HG03280 (cell line): ENCODE measurements around the gene DCLRE1C.
"Not testable (repeated sequence)": the region's sequence is repeated elsewhere in the genome, so short reads cannot be mapped to it uniquely, and the experiment has no call there.

Source experiments
- ATAC-seq: cut with Tn5 transposase; IDR thresholded peaks from one replicate; pipeline ENCODE4 v1.9.1; 2021; ENCODE audit warnings: mild to moderate bottlenecking, moderate library complexity; ENCODE audit not compliant: unreplicated experiment

Gene DCLRE1C

GRCh38 chr10:14889318-14889717 is 64.6 kb downstream of the DCLRE1C start:
- ATAC-seq = no peak

- no peak for ATAC-seq
Observed at GRCh38 chr10:14884082-14884481, 69.8 kb downstream of the DCLRE1C start.

- no peak for ATAC-seq
Observed at GRCh38 chr10:14880229-14880628, 73.7 kb downstream of the DCLRE1C start.

- no peak for ATAC-seq
Observed at GRCh38 chr10:14879928-14880193, 74.0 kb downstream of the DCLRE1C start.

- peak; percentile 13 for ATAC-seq
Observed at GRCh38 chr10:14879124-14879927, 74.6 kb downstream of the DCLRE1C start.

GRCh38 chr10:14878266-14879123 is 75.4 kb downstream of the DCLRE1C start, which contains the start of gene SUV39H2:
Gene SUV39H2 (plus strand): TSS chr10:14878866. CDS start chr10:14878889, 23 bp downstream.
- peak; percentile 94 for ATAC-seq

GRCh38 chr10:14876764-14877163 is 77.1 kb downstream of the DCLRE1C start:
- no peak for ATAC-seq

GRCh38 chr10:14875941-14876340 is 78.0 kb downstream of the DCLRE1C start:
- no peak for ATAC-seq

GRCh38 chr10:14873090-14873760 is 80.7 kb downstream of the DCLRE1C start:
- ATAC-seq = no peak

GRCh38 chr10:14864871-14865270 is 89.0 kb downstream of the DCLRE1C start:
- not testable (repeated sequence) for ATAC-seq

- not testable (repeated sequence) for ATAC-seq
Observed at GRCh38 chr10:14864466-14864865, 89.4 kb downstream of the DCLRE1C start.

GRCh38 chr10:14860791-14861190 is 93.1 kb downstream of the DCLRE1C start:
- ATAC-seq = no peak

- no peak for ATAC-seq
Observed at GRCh38 chr10:14859775-14860174, 94.1 kb downstream of the DCLRE1C start.

- no peak for ATAC-seq
Observed at GRCh38 chr10:14859043-14859442, 94.9 kb downstream of the DCLRE1C start.

GRCh38 chr10:14858338-14858960 is 95.4 kb downstream of the DCLRE1C start:
- no peak for ATAC-seq

- ATAC-seq = no peak
Observed at GRCh38 chr10:14855453-14855852, 98.4 kb downstream of the DCLRE1C start.

- no peak for ATAC-seq
Observed at GRCh38 chr10:14852236-14852635, 101.7 kb downstream of the DCLRE1C start.
